ENCODE results near the gene MRTFB.

The MRTFB gene

GRCh38 chr16:14193316-14193871, 122.3 kb downstream of the MRTFB start:
- TF ChIP-seq GATA2 (IDR thresholded peaks at IDR 0.05; ENCODE audit: low read depth, low read length) (no peak), GATA3 (IDR thresholded peaks at IDR 0.05; ENCODE audit: low read depth, low read length) (no peak)

- TF ChIP-seq GATA2 (IDR thresholded peaks at IDR 0.05; ENCODE audit: low read depth, low read length) (no peak), GATA3 (IDR thresholded peaks at IDR 0.05; ENCODE audit: low read depth, low read length) (no peak)
Observed at GRCh38 chr16:14194721-14195120, 123.6 kb downstream of the MRTFB start.

- TF ChIP-seq GATA2 (IDR thresholded peaks at IDR 0.05; ENCODE audit: low read depth, low read length) (no peak), GATA3 (IDR thresholded peaks at IDR 0.05; ENCODE audit: low read depth, low read length) (no peak)
Observed at GRCh38 chr16:14196011-14196410, 124.9 kb downstream of the MRTFB start.

GRCh38 chr16:14196539-14196938, 125.4 kb downstream of the MRTFB start:
- TF ChIP-seq GATA3 (IDR thresholded peaks at IDR 0.05; ENCODE audit: low read depth, low read length), result no peak

- no peak for TF ChIP-seq GATA3 (IDR thresholded peaks at IDR 0.05; ENCODE audit: low read depth, low read length)
- TF ChIP-seq GATA2 (IDR thresholded peaks at IDR 0.05; ENCODE audit: low read depth, low read length), result no peak
Observed at GRCh38 chr16:14198012-14198411, 126.9 kb downstream of the MRTFB start.

- no peak for TF ChIP-seq GATA2 (IDR thresholded peaks at IDR 0.05; ENCODE audit: low read depth, low read length)
- no peak for TF ChIP-seq GATA3 (IDR thresholded peaks at IDR 0.05; ENCODE audit: low read depth, low read length)
Observed at GRCh38 chr16:14198572-14198971, 127.5 kb downstream of the MRTFB start.

- TF ChIP-seq GATA2 (IDR thresholded peaks at IDR 0.05; ENCODE audit: low read depth, low read length) (no peak), GATA3 (IDR thresholded peaks at IDR 0.05; ENCODE audit: low read depth, low read length) (no peak)
Observed at GRCh38 chr16:14199199-14199598, 128.1 kb downstream of the MRTFB start.

GRCh38 chr16:14199624-14200023, 128.5 kb downstream of the MRTFB start:
- TF ChIP-seq GATA3 (IDR thresholded peaks at IDR 0.05; ENCODE audit: low read depth, low read length) (no peak), GATA2 (IDR thresholded peaks at IDR 0.05; ENCODE audit: low read depth, low read length) (no peak)

- TF ChIP-seq GATA2 (IDR thresholded peaks at IDR 0.05; ENCODE audit: low read depth, low read length), result no peak
- no peak for TF ChIP-seq GATA3 (IDR thresholded peaks at IDR 0.05; ENCODE audit: low read depth, low read length)
Observed at GRCh38 chr16:14202095-14202494, 131.0 kb downstream of the MRTFB start.

GRCh38 chr16:14202697-14203096, 131.6 kb downstream of the MRTFB start:
- peak; percentile 17; the same call in 1 of the 2 replicates for TF ChIP-seq GATA2 (IDR thresholded peaks at IDR 0.05; ENCODE audit: low read depth, low read length)
- TF ChIP-seq GATA3 (IDR thresholded peaks at IDR 0.05; ENCODE audit: low read depth, low read length), result 0 out of 2 replicates have a peak, but pooled peaks have one; percentile 19

- TF ChIP-seq GATA2 (IDR thresholded peaks at IDR 0.05; ENCODE audit: low read depth, low read length) (no peak), GATA3 (IDR thresholded peaks at IDR 0.05; ENCODE audit: low read depth, low read length) (no peak)
Observed at GRCh38 chr16:14203166-14203565, 132.0 kb downstream of the MRTFB start.

- TF ChIP-seq GATA2 (IDR thresholded peaks at IDR 0.05; ENCODE audit: low read depth, low read length), result no peak
- TF ChIP-seq GATA3 (IDR thresholded peaks at IDR 0.05; ENCODE audit: low read depth, low read length), result no peak
Observed at GRCh38 chr16:14205666-14206065, 134.5 kb downstream of the MRTFB start.

GRCh38 chr16:14211856-14212543, 140.9 kb downstream of the MRTFB start:
- TF ChIP-seq GATA2 (IDR thresholded peaks at IDR 0.05; ENCODE audit: low read depth, low read length), result no peak
- no peak for TF ChIP-seq GATA3 (IDR thresholded peaks at IDR 0.05; ENCODE audit: low read depth, low read length)

- no peak for TF ChIP-seq GATA3 (IDR thresholded peaks at IDR 0.05; ENCODE audit: low read depth, low read length)
- TF ChIP-seq GATA2 (IDR thresholded peaks at IDR 0.05; ENCODE audit: low read depth, low read length), result no peak
Observed at GRCh38 chr16:14215941-14216340, 144.8 kb downstream of the MRTFB start.

- TF ChIP-seq GATA2 (IDR thresholded peaks at IDR 0.05; ENCODE audit: low read depth, low read length), result no peak
- no peak for TF ChIP-seq GATA3 (IDR thresholded peaks at IDR 0.05; ENCODE audit: low read depth, low read length)
Observed at GRCh38 chr16:14219983-14220382, 148.9 kb downstream of the MRTFB start.

Data from SH-SY5Y (cell line).